Astrocyte of the spinal cord (primary cell): ENCODE results near the gene SRP68.
"Not testable (repeated sequence)": the region's sequence is repeated elsewhere in the genome, so short reads cannot be mapped to it uniquely, and the experiment has no call there.

ENCODE experiments used
- DNase-seq: peaks from one replicate; pipeline ENCODE4 v3.0.0; 2011; ENCODE audit warnings: low read depth, low spot score
- H3K4me3 ChIP-seq: 2 replicates; pipeline ENCODE4 v1.5.1; 2011; ENCODE audit warnings: low read depth, mild to moderate bottlenecking, low read length, moderate library complexity
- CTCF ChIP-seq: IDR thresholded peaks from 2 replicates; pipeline ENCODE4 v1.5.1; 2012; ENCODE audit warnings: low read depth, mild to moderate bottlenecking, low read length, inconsistent platforms
- in situ Hi-C: cut with HindIII; loops from 2 replicates; pipeline ENCODE4 v1.10.0; 2017; ENCODE audit warnings: low sequenced_read_pairs

Gene SRP68

GRCh38 chr17:76050538-76051467, 21.5 kb downstream of the SRP68 start:
- no peak overlapping the region for H3K4me3 ChIP-seq
- no peak for TF ChIP-seq CTCF
- in situ Hi-C loops: no loop called here
- DNase-seq: peak; percentile 47

GRCh38 chr17:76049836-76050537, 22.3 kb downstream of the SRP68 start:
- no peak for DNase-seq
- TF ChIP-seq CTCF: no peak
- in situ Hi-C loops: no loop called here
- no peak overlapping the region for H3K4me3 ChIP-seq

GRCh38 chr17:76049239-76049638, 23.1 kb downstream of the SRP68 start:
- in situ Hi-C loops: no loop called here
- DNase-seq: no peak
- H3K4me3 ChIP-seq: no peak overlapping the region
- TF ChIP-seq CTCF: no peak

- H3K4me3 ChIP-seq: no peak overlapping the region
- TF ChIP-seq CTCF: no peak
- in situ Hi-C loops: no loop called here
- peak; percentile 58 for DNase-seq
Measured at GRCh38 chr17:76048711-76049110, 23.6 kb downstream of the SRP68 start.

- DNase-seq: no peak
- no peak for TF ChIP-seq CTCF
- in situ Hi-C loops: no loop called here
Measured at GRCh38 chr17:76048025-76048605, 24.2 kb downstream of the SRP68 start.

GRCh38 chr17:76046064-76046463, 26.3 kb downstream of the SRP68 start:
- in situ Hi-C loops: no loop called here
- no peak for DNase-seq
- no peak overlapping the region for H3K4me3 ChIP-seq
- TF ChIP-seq CTCF: no peak

More at GRCh38 chr17:76048025-76048605, 24.2 kb downstream of the SRP68 start:
- H3K4me3 ChIP-seq: no peak overlapping the region

GRCh38 chr17:76044475-76045007, 27.8 kb downstream of the SRP68 start:
- in situ Hi-C loops, DNase-seq, H3K4me3 ChIP-seq: not testable (repeated sequence)

- DNase-seq, in situ Hi-C loops, H3K4me3 ChIP-seq: not testable (repeated sequence)
Measured at GRCh38 chr17:76042868-76043267, 29.4 kb downstream of the SRP68 start.
